Transverse colon (tissue), 4 donors: ENCODE data around the gene TTLL3.

Experiments
- CTCF ChIP-seq, 5 experiments: fragments of 200-600 bp in 3 of 5; fragments of 450-650 bp in 2 of 5; sonication (generic) in 3 of 5; IDR thresholded peaks; 1 replicate in 2 of 5; 2 replicates in 3 of 5; pipeline ENCODE4 v1.5.1; 2016 to 2017; ENCODE audit warnings: antibody characterized with exemption in 5 of 5, inconsistent platforms in 3 of 5, mild to moderate bottlenecking in 2 of 5, moderate library complexity in 1 of 5
- POLR2AphosphoS5 ChIP-seq, 3 donors: sonication (generic); formaldehyde crosslinking; IDR thresholded peaks; one replicate each; pipeline ENCODE4 v1.6.1; 2016; ENCODE audit warnings: antibody characterized with exemption in 3 of 3

- TF ChIP-seq CTCF (IDR thresholded peaks at IDR 0.05) (no peak), POLR2AphosphoS5 (IDR thresholded peaks at IDR 0.05) (no peak)
These were observed 784 bp downstream of the TTLL3 start for GRCh38 chr3:9810846-9811245.
